IMR-90 (cell line): ENCODE measurements around the gene SLX9.

Source experiments
- BHLHE40 ChIP-seq: fragments of 150-350 bp; IDR thresholded peaks from 2 replicates; pipeline ENCODE4 v1.6.1; 2016; ENCODE audit warnings: mild to moderate bottlenecking, low read depth, low read length
- CEBPB ChIP-seq: IDR thresholded peaks from 2 replicates; pipeline ENCODE4 v1.6.1; 2012; ENCODE audit warnings: low read depth, low read length, improper control_type of control experiment
- CTCF ChIP-seq: conservative IDR thresholded peaks from 2 replicates; pipeline ENCODE4 v1.5.1; 2012; ENCODE audit warnings: mild to moderate bottlenecking, low read depth, low read length, improper control_type of control experiment
- ELK1 ChIP-seq: fragments of 150-350 bp; IDR thresholded peaks from 2 replicates; pipeline ENCODE4 v1.6.1; 2016; ENCODE audit warnings: low read depth, mild to moderate bottlenecking, low read length, moderate library complexity, borderline replicate concordance
- MAFK ChIP-seq: IDR thresholded peaks from 2 replicates; pipeline ENCODE4 v1.6.1; 2012; ENCODE audit warnings: low read depth, low read length, improper control_type of control experiment
- MAZ ChIP-seq: IDR thresholded peaks from 2 replicates; pipeline ENCODE4 v1.6.1; 2012; ENCODE audit warnings: low read depth, mild to moderate bottlenecking, low read length, improper control_type of control experiment, moderate library complexity, borderline replicate concordance
- MXI1 ChIP-seq: IDR thresholded peaks from 2 replicates; pipeline ENCODE4 v1.6.1; 2012; ENCODE audit warnings: low read depth, mild to moderate bottlenecking, low read length, moderate library complexity, borderline replicate concordance
- POLR2A ChIP-seq: IDR thresholded peaks from 2 replicates; pipeline ENCODE4 v1.6.1; 2012; ENCODE audit warnings: mild to moderate bottlenecking, low read depth, low read length
- RAD21 ChIP-seq: IDR thresholded peaks from 2 replicates; pipeline ENCODE4 v1.6.1; 2012; ENCODE audit warnings: low read length, improper control_type of control experiment
- RCOR1 ChIP-seq: IDR thresholded peaks from 2 replicates; pipeline ENCODE4 v1.6.1; 2012; ENCODE audit warnings: mild to moderate bottlenecking, low read length, improper control_type of control experiment; ENCODE audit not compliant: insufficient replicate concordance
- RFX5 ChIP-seq: IDR thresholded peaks from 2 replicates; pipeline ENCODE4 v1.8.0; 2012; ENCODE audit warnings: low read depth, mild to moderate bottlenecking, low read length, moderate library complexity
- SMC3 ChIP-seq: fragments of 150-350 bp; IDR thresholded peaks from 2 replicates; pipeline ENCODE4 v1.6.1; 2016; ENCODE audit warnings: low read depth, mild to moderate bottlenecking, antibody characterized with exemption, low read length, moderate library complexity
- USF2 ChIP-seq: fragments of 150-350 bp; IDR thresholded peaks from 2 replicates; pipeline ENCODE4 v1.6.1; 2017; ENCODE audit warnings: mild to moderate bottlenecking, antibody characterized with exemption, low read length, low read depth

GRCh38 chr21:44934797-44935532 is 4.9 kb upstream of the SLX9 start:
- TF ChIP-seq USF2 (no peak), RAD21 (no peak), ELK1 (no peak), POLR2A (no peak), RFX5 (no peak), MAFK (no peak), CTCF (no peak), MXI1 (no peak), CEBPB (no peak), RCOR1 (no peak), BHLHE40 (no peak), SMC3 (no peak), MAZ (no peak)
